Skin epidermis (tissue), 12 donors: ENCODE results near the gene CFAP46.
"Not testable (repeated sequence)": the region's sequence is repeated elsewhere in the genome, so short reads cannot be mapped to it uniquely, and the experiment has no call there.

Experiments
- H3K27ac ChIP-seq, 21 experiments: fragments of 200-600 bp; sonication (generic) in 11 of 21; one replicate each; pipeline ENCODE4 v1.5.0; 2020; ENCODE audit warnings: mild to moderate bottlenecking in 3 of 21, inconsistent platforms in 2 of 21, moderate library complexity in 2 of 21
- H3K4me3 ChIP-seq, 7 experiments: fragments of 200-600 bp; sonication (generic) in 2 of 7; one replicate each; pipeline ENCODE4 v1.5.0; 2020; ENCODE audit warnings: inconsistent platforms in 2 of 7, mild to moderate bottlenecking in 2 of 7, moderate library complexity in 1 of 7

CFAP46 gene

DNA sequence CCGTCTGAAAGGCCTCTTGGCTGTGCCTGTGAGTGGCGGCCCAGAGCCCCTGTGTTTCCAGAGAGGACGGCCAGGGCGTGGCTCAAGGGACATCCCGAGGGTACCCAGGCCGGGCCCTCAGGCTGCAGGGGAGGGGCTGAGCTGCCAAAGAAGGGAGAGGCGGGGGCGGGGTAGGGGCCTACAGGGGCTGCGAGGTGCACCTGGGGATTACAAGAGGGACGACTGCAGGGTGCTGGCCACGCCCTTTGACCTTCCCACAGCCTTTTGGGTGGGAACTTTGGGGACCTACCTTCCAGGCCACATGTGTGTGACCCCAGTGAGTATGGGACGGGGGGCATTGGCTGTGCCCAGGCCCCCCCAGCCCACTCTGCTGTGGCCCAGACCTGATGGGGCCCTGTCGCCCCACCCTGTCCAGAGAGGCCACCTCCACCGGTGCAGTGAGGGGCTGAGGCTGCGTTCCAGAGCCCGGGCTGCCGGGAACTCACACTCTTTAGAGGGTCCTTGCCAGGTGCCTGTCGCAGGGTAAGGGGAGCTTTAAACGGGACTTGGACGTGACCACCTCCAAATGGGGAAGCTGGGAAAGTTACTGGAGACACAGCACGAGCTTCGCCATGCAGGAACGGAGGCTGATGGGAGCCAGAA is 137.5 kb downstream of the CFAP46 start:
- Histone ChIP-seq H3K4me3 (no peak overlapping the region), H3K27ac (no peak overlapping the region)

DNA sequence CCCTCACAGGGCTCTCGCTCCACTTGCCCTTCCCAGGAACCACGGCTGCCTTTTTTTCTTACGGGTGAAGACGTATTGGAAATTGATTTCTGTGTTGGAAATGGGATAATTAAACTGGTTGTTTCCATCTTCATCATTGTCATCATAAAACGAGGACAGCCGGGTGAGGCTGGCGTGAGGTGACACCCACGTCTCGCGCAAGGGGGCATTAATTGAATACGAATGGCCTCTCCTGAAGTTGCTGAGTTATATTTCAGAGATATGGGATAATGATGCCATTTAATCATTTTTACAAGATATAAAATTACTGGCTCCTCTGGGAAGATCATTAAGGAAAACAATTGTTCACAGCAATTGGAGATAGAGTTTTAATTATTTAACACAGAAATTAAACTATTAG is 138.1 kb downstream of the CFAP46 start:
- H3K27ac ChIP-seq, result no peak overlapping the region
- H3K4me3 ChIP-seq, result no peak overlapping the region

DNA sequence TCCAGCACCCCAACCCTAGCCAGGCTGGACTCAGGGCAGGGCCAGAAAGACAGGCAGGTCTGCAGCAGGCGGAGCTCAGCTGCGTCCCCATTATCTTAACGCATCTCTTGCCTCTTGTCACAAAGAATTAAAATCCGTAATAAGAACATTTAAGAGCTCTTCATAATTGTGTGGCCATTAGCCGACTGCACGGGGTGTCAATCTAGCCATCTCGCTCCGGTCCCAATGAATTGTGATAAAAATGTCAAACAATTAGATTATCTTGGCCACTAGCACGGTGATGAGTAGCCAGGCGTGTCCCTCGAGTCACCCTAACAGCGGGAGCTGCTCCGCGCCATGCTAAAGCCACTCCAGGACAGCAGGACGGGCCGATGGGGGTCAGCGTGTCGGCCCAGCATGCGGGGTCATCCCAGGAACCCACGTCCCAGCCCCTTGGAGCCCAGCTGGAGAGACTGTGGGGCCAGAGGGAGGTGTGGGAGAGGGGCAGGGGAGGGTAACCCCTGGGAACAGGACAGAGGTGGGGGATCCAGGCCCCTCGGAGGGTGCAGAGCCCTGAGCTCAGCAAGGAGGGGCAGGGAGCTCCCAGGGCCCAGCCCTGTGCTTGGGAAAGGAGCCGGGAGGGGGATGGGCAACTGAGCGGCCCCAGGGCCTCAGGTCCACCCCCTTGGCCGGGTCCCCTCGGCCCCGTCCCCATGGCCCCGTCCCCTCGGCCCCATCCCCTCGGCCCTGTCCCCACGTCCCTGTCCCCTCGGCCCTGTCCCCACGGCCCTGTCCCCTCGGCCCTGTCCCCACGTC is 138.8 kb downstream of the CFAP46 start:
- Histone ChIP-seq H3K4me3 (no peak overlapping the region), H3K27ac (no peak overlapping the region)

DNA sequence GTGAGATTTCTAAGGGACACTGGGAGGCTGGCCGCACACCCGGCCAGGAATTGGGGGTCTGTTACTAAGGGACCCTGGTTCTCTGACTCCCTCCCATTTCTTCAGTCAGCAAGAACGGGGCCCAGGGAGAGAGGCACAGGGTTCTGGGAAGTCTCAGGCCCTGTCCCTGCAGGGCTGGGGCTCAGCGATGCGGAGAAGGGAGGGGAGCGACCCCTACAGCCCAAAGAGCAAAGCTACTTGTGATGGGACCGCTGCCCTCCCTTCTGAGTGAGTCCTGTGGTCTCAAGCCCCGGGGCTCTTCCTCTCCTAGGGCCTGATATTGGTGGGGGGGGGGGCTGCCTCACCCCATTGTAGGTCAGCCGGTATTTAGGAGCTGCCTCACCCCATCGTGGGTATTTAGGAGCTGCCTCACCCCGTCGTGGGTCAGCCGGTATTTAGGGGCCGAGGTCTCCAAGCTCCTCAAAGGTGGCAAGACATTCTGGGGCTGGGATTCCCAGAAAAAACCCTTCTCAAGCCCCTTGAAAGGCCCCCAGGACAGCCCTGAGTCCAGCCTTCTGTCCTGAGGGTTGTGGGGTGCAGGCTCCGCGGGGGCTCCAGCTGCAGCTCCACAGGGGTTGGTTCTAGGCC is 139.6 kb downstream of the CFAP46 start:
- no peak overlapping the region for H3K27ac ChIP-seq

DNA sequence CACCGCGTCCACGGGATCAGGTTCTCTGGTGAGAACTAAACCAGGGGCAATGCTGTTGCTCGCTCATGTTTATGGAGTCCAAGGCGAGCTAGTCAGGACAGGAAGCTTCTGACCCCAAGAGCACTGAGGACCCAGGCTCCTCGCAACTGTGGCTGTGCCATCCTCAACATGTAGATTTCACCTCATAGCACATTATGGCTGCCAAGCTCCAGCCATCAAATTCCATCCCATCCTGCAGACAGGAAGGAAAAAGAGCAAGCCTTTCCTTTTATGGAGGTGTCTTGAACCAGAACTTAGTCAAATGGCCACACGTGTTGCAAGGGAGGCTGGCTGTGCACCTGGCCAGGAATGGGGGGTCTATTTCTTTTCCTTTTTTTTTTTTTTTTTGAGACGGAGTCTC is 140.3 kb downstream of the CFAP46 start:
- no peak overlapping the region for H3K4me3 ChIP-seq
- H3K27ac ChIP-seq, result no peak overlapping the region

More for the DNA sequence above, 139.6 kb downstream of the CFAP46 start:
- H3K4me3 ChIP-seq, result no peak overlapping the region

DNA sequence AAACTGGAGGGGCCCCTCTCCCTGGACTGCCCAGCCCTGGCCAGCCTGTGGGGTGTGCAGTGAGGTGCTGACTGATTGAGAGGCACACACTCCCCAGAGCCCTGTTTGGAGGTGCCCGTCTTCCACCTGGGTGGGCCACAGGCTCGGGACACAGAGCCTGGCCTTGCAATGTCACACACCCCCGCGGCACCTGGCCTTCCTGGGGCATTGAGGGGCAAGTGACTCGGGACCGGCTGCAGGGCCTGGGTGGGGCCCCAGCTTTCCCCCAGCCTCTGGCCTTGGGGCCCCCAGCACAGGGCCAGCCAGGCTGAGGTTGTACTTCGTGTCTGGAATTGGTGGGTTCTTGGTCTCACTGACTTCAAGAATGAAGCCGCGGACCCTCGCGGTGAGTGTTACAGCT is 142.5 kb downstream of the CFAP46 start:
- H3K4me3 ChIP-seq, result no peak overlapping the region
- H3K27ac ChIP-seq, result no peak overlapping the region

DNA sequence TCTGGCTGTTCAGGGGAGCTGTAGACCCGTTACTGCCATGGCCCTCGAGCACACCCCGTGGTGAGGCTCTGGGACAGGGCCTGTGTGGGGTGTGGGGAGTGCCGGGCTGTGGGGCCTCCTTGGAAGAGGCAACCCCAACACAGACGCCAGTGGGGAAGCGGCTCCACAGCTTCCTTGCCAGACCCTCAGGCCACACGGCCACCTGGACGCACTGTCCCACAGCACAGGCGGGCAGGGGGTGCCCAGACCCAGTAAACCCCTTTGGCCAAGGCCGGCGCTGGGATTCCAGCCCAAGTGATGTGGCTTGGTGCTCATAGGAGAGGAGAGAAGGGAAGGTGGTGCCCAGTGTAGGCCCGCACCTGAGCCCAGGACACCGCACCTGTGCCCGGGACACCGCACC is 143.5 kb downstream of the CFAP46 start:
- Histone ChIP-seq H3K27ac (no peak overlapping the region), H3K4me3 (no peak overlapping the region)

DNA sequence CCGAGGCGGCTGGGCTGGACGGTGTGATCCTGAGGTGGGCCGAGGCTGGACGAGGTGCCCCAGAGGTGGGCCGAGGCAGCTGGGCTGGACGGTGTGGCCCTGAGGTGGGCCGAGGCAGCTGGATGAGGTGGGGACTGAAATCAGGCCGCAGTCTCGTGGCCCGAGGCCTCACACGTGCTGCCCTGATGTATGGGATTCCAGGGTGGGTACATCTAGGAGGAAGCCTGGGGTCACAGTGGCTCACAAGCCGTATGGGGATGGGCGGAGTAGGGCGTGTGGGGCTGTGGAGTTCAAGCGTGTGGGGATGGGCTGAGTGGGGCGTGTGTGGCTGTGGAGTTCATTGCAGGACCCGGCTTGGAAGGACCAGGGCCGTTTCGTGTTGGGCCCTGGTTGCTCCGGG is 144.0 kb downstream of the CFAP46 start:
- Histone ChIP-seq H3K27ac (no peak overlapping the region), H3K4me3 (no peak overlapping the region)

DNA sequence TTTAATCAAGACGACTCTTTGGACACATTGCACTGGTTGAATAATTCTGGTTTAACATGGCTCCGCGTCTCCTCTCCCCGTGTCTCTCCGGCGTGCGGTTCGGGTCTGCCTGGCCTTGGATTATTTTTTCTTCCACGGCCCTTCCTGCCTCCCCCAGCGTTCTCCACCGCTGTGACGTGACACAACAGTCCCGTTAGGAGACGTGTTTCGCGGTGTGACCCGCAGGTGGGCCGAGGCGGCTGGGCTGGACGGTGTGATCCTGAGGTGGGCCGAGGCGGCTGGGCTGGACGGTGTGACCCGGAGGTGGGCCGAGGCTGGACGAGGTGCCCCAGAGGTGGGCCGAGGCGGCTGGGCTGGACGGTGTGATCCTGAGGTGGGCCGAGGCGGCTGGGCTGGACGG is 144.4 kb downstream of the CFAP46 start:
- not testable (repeated sequence) for H3K4me3 ChIP-seq

DNA sequence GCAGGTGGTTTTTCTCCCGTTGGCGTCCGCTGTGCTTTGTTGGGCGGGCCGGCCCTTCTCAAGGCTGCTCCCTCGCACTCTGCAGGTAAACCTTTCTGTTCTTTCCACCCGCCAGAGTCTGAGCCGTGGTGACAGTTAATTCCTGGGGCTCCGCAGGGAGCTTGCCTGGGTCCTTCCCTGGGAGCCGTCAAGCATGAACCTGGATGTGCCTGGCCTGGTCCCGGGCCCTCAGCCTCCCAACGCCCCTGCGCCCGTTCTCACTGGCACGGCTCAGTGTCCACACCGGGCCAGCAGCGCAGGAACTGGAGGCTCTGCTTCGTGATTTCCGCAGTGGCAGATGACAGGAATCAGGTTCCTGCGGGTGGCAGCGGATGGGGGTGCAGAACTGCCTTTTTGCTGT is 145.5 kb downstream of the CFAP46 start:
- H3K4me3 ChIP-seq, result no peak overlapping the region
- no peak overlapping the region for H3K27ac ChIP-seq

More for the DNA sequence above, 144.4 kb downstream of the CFAP46 start:
- H3K27ac ChIP-seq, result not testable (repeated sequence)

DNA sequence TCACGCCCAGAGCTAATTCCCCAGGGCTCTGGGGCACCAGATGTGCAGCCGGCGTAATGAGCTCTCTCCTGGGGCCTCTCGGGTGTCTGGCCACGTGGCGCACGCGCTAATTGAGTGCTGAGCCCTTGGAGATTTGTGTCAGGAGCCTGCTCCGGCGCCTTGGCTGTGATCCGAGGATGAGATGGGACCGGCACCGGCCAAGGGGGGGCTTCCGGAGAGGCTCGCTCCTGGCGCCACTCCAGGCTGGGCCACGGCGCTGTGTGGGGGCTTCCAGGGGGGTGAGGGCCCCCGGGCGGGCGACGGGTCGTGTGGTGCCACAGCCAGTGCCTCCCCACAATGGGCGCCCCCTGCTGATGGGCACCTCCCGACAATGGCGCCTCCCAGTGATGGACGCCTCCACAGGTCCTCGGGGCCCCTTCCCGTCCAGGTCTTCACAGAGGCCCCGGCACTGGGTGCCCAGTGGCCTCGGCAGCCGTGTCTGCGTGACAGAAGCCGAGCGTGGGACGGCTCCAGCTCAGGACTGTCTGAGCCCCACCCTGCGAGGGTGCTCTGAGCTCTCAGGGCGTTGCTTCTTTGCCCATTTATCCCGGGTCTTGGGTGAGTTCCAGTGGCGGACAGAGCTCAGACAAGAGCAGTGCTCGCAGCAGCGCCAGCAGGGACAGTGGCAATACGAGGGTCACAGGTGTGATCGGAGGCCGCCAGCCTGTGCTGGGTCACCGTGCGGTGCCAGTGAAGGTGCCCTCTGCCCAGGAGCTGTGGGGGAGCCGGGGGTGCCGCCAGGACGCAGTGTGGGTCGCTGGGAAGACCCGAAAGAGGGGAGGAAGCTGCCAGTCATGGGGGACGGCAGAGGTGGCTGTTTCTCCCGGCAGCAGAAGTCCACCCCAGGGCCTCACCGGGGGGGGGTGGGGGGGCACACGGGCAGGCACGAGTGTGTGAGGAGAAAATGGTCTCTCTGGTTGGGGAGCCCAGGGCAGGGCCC is 148.2 kb downstream of the CFAP46 start:
- Histone ChIP-seq H3K27ac (no peak overlapping the region), H3K4me3 (no peak overlapping the region)

DNA sequence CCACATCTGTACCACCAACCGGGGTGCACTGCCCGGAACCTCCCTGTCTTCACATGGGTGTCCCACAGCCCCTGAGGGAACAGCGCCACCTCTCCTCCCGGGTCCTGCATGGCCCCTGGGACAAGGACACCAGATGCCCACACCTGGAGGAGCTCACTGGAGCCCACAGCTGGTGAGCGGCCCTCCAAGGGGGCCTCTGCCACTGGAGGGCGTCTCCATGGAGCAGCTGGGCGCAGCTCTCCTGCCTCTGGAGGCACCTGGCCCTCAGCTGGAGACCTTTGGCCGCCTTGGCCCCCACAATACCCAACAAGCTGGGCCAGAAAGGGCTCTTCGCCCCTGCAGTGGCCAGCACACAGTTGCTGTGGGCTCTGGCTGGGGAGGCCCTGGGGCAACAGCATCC is 149.2 kb downstream of the CFAP46 start:
- Histone ChIP-seq H3K4me3 (no peak overlapping the region), H3K27ac (no peak overlapping the region)

DNA sequence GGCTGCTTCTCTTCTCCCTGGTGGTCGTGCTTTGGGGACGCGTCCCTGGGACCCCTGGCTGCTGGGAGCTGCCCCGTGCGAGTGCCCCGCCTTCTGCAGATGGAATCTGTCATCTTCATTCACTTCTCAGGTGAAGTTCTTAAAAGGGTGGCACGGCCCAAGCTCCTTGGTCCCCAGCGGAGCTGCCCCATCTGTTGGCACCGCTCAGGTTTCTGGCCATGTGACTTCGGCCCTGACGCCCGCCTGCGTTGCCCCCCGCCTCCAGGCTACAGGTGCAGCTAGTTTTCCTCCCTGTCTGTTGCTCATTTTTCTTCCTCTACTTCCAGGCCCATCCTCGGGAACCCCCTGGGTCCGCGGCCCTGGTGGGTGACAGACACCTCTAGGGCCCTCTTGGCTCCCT is 149.6 kb downstream of the CFAP46 start:
- Histone ChIP-seq H3K27ac (no peak overlapping the region), H3K4me3 (no peak overlapping the region)

DNA sequence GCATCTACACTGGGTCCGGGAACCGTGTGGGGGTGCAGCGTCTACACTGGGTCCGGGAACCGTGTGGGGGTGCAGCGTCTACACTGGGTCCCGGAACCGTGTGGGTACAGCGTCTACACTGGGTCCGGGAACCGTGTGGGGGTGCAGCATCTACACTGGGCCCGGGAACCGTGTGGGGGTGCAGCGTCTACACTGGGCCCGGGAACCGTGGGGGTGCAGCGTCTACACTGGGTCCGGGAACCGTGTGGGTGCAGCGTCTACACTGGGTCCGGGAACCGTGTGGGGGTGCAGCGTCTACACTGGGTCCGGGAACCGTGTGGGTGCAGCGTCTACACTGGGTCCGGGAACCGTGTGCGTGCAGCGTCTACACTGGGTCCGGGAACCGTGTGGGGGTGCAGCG is 150.3 kb downstream of the CFAP46 start:
- not testable (repeated sequence) for H3K4me3 ChIP-seq

DNA sequence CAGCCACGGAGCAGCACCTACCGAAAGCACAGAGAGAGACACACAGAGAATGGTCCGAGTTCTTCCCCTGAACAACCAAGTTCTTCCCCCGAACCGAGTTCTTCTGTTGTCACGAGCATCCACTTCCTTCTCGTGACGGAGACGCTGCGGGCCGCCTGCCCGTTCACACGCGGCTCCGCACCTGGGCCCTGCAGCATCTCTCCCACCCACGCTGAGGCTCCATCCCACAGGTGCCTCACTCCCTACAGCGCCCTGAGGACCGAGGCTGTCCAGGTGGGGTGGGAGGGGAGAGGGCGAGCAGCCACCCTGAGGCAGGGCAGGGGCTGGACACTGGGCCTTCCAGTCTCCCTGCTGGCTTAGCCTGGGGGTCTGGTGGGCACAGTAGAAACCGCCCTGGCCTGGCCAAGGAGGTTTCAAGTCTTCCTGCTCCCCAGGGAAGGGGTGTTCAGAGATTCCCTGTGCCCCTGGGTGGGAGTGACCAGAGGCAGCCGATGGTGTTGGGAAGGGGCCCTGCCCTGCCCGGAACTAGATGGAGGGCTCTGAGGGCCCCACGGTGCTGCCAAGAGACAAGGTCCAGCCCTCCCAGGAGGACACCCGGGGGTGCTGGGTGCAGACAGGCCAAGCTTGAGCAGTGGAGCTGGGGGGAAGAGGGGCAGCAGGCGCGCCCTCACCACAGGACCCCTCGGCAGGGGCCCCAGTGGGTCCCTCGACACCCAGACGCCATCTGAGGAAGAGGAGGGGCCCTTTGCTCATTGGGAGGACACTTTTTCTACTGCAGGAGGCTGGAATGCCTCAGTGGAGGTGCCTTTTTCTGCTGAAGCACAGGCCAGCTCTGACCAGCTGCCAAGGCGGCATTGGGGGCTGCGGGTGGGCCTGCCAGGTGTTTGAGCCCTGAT is 151.2 kb downstream of the CFAP46 start:
- Histone ChIP-seq H3K27ac (no peak overlapping the region), H3K4me3 (no peak overlapping the region)

More for the DNA sequence above, 150.3 kb downstream of the CFAP46 start:
- not testable (repeated sequence) for H3K27ac ChIP-seq

DNA sequence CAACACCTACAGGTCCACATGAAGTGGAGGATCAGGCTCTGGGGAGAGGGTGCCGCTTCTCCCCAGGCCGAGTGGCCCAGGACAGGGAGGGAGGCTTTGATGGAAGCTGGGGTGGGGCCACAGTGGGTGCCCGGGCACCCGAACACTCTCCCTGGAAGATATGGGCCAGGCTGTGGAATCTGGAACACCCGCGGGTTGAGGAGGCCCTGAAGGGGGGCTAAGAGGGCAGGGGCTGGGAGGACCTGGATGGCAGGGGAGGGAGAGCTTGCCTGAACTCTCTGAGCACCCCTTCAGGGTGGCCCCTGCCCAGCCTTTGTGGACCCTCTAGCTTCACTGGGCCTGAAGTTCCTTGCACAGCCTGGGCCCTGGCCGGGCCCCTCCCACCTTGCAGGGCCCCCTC is 151.9 kb downstream of the CFAP46 start:
- H3K4me3 ChIP-seq, result no peak overlapping the region
- H3K27ac ChIP-seq, result no peak overlapping the region

DNA sequence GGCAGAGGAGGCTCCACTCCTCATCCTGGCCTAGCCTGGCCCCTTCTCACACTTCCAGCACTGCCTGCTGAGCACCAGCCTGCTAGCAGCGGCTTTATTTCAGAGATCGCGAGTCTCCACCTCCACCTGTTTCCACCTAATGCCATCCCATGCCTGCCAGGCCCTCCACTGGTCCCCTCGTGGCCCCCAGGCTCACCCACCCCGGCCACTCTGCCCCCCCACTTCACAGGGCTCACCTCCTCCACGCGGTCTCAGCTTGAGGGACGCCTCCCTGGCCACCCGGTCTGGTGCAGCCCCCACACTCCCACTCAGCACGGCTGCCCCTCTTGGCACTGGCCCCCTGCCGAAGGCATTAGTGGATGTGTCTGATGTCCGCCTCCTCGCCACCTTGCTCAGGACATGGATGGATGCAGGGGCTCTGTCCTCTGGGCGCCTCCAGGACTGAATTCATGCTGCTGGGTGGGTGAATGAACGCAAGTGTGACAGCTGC is 152.7 kb downstream of the CFAP46 start:
- no peak overlapping the region for H3K4me3 ChIP-seq
- H3K27ac ChIP-seq, result no peak overlapping the region

DNA sequence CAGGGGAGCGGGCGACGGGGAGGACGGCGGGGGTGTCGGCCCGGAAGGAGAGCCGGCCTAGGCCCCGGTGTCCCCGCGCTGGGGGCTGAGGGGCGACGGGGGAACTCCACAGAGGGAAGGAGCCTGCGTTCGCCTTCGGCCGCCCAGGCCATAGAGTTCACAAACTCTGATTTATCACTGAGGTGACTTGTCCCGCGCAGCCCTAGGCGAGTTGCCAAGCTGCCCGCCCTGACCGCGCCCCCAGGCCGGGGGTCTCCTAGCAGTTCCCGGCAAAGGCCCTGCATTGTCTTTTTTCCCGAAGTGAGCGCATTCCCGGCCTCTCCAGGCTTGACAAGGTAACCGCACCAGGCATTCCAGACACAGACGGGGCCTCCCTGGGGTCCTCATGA is 153.5 kb downstream of the CFAP46 start:
- H3K4me3 ChIP-seq, result no peak overlapping the region
- H3K27ac ChIP-seq, result no peak overlapping the region
